Activated CD4-positive, alpha-beta T cell treated with anti-CD3 and anti-CD28 coated beads, Interleukin-2, amount 50 U/mL, for 24 hours (primary cell): ENCODE data around the gene POU3F3.

ENCODE experiments used
- DNase-seq, 2 donors: peaks; one replicate each; pipeline ENCODE4 v3.0.0-alpha.2; 2020; ENCODE audit warnings: low read depth in 1 of 2, low spot score in 1 of 2

The POU3F3 gene

GRCh38 chr2:104859766-104860450 is 6.0 kb downstream of the POU3F3 start:
- DNase-seq, result no peak

DNA sequence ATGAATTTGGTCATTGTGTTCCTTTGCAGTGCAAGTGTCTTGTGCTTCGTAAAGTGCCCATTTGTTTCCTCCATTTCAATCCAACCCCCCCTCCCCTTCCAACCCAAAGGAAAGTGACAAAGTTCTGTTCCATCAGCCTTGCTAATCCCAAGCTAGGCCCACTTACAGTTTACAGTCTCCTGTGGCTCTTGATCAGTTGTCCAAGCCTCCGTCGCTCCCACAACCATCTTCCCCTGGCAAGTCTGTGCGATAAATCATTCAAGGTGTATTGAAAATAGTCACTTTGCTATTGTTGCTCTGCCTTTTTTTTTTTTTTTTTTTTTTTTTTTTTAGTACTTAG is 6.5 kb downstream of the POU3F3 start:
- DNase-seq, result no peak

GRCh38 chr2:104861351-104862057 is 7.6 kb downstream of the POU3F3 start:
- DNase-seq, result no peak

- DNase-seq, result no peak
Measured at GRCh38 chr2:104862058-104862941, 8.4 kb downstream of the POU3F3 start.

DNA sequence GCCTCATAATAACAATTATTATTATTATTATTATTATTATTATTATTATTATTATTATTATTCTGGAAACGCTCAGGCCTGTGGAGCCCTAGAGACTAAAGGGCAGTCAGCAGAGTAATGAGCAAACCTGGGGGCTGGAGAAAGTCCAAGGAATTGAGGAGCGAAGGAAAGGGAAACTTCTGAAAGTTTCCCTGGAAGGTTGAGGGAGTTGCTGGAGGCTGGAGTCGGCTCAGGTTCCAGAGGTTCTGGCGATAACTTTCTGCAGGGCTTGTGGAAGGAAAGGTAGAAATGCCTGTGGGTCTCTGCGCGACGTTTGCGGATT is 9.2 kb downstream of the POU3F3 start:
- no peak for DNase-seq

DNA sequence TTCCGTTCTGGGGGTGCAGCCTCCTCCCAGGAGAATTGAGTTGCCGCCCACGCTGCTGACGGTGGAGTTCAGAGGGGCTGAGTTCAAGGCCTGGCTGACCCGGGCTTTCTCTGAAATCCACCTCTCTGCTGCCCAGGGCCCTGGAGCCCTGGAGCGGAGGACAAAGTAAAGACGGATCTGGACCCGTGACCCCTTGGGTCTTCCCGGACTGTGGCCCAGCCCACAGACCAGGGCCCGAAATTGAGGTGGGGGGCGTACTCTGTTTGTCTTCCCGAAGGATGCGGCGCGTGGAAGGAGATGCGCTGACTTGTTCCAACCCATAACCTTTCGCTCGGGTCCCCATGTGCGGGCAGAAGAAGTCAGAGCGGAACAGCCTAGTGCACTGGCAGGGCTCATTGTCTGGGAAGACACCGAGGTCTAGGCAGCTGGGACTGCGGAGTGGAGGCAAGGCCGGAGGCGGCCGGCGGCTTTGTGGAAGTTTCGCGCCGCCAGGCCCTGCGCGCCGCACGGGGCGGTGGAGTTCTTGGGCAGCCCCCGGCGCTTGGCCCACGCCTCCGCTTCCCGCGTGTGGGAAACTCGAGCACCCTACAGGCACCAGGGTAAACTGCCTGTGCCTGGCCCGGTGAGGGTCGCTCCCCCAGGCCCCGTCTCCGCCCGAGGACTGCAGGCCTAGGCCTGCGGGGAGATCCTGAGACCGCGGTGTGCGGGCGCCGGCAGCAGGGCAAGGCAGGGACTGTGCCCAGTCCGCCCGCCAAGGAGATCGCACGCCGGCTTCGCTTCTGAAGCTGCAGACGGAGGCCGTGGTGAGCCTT is 9.8 kb downstream of the POU3F3 start:
- no peak for DNase-seq

DNA sequence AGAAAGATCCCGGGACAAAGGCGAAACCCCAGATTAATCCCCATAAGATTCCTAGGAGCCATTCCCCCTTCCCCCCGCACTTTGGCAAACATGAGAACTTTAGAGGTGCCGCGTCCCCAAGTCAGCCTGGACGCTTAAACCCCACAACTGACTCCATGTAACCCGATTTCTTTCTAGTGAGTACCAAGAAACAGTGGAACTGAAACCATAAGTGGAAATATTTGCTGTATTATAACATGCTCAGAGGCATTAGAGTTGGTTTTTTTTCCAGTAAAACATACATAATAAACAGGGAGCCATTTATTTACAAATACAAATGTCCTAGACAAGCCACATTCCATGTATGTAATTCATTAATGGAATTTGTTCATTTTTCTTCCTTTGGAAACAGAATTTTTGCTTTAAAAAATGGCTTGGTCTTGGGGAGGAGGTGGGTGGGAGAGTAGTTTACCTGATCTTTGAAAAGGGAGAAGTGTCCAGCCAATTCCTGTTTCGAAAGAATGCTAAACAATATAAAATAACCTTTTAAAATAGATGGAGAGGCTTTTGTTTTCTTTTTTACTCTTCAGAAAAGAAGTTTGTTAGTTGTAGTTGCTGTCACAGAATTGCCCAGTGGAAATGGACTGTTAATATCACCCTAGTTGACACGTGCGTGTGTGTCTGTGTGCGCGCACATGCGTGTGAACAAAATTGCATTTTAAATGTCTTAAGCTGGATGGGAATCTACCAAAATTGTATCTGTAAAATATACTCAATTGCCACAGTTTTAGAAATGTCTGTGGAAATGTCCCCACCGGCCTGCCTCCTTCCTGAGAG is 10.6 kb downstream of the POU3F3 start:
- DNase-seq, result no peak

- no peak for DNase-seq
Measured at GRCh38 chr2:104865096-104865470, 11.2 kb downstream of the POU3F3 start.

DNA sequence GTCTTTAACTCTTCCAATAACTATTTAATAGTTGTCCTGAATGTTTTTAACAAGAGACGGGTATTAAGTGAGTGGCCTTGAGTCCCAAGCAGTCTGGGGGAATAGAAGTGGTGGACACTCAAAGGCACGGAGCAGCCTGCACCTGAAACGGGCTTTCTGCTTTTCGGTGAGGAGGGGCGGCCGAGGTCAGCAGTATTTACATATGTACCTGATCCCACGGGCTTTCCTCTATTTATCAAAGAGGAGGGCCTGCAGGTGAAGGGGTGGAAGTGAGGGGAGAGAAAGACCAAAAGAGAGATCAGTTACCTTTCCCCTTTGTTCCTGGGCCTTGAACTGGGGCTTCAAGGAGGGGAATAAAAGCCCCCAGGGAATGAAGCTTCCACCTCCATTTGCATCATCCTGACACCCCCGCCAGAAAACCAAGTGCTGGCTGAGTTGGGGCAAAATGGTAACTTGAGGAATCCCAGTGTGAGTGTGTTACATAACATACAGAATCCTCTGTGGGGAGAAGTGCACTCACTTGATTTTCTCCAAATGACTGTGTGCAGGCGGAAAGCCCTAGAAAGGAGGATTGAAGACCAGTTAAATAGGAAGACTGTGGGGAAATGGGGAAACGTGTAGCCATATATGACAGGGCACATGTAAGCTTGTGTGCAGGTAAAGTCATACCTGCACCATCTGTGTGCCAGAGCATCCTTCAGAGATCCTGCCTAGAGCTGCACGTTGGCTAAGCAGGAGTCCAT is 12.4 kb downstream of the POU3F3 start:
- no peak for DNase-seq

- no peak for DNase-seq
Measured at GRCh38 chr2:104866883-104867812, 13.2 kb downstream of the POU3F3 start.

DNA sequence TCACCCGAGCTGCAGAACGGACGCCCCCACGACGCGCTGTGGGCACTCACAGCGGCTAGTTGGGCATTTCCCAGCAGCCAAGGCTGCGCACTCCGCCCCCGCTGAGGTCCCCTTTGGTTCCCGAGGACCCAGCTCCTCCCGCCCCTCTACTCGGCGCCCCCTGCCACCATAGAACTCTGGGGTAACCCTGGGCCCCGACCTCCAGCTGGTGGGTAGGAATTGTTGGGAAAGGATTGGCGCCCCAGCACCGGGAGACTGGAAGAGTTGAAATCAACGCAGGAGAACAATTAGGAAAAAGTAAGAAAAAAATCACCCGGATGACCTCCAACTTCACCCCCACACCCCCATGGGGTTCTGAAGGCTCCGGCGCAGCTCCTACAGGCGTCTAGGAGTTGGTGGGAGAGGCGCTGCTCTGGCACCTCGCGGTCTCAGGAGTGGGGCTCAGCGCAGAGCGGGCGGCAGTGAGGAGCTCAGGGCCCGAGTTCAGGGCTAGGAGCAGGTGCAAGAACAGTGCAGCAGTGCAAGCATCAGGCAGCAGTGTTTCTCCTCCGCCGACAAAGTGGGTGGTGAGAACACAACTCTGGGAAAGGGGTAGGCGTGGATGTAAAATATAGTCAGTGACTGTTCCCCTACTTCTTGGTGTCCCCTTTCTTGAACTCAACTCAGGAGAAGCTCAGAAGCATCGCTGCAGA is 14.0 kb downstream of the POU3F3 start:
- DNase-seq, result no peak

GRCh38 chr2:104868505-104868866 is 14.6 kb downstream of the POU3F3 start:
- DNase-seq, result no peak

DNA sequence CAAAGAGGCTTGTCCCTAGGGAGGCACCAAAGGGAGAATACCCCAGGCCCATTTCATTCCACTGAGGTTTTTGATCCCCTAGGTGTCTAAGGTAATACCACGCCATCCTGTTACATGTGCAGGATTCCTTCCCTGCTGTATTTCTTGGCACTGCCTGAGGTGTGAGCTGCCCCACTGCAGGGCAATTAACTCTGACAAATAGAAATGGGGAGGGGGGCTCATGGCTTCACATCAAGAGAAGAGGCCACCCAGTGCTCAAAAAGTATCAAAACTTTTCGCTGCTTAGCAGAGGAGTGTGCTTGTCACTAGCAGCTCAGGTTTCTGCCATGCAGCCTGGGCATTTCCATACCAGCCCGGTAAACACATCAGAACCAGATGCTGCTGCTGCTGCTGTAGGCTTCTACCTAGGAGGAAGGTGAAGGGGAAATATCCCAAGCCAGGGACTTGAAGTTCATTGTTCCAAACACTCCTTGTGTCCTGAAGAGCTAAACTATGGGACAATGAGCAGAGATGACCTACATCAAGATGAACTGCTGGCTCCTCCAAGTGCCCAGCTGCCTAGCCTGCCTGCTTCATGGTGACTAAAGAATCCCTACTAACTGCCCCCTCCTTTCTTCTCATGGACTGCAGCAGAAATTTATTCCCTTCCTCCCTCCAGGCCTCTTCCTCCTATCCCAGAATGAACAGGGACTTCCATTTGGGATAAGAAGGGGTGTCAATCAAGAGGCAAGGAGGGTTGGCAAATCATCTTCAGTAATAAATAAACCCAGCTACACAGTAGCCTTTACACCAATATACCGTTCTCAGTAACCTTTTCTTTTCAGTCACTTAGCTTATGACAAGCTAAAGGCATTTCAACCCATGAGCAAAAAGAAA is 16.4 kb downstream of the POU3F3 start:
- no peak for DNase-seq

GRCh38 chr2:104871649-104871971 is 17.7 kb downstream of the POU3F3 start:
- no peak for DNase-seq

DNA sequence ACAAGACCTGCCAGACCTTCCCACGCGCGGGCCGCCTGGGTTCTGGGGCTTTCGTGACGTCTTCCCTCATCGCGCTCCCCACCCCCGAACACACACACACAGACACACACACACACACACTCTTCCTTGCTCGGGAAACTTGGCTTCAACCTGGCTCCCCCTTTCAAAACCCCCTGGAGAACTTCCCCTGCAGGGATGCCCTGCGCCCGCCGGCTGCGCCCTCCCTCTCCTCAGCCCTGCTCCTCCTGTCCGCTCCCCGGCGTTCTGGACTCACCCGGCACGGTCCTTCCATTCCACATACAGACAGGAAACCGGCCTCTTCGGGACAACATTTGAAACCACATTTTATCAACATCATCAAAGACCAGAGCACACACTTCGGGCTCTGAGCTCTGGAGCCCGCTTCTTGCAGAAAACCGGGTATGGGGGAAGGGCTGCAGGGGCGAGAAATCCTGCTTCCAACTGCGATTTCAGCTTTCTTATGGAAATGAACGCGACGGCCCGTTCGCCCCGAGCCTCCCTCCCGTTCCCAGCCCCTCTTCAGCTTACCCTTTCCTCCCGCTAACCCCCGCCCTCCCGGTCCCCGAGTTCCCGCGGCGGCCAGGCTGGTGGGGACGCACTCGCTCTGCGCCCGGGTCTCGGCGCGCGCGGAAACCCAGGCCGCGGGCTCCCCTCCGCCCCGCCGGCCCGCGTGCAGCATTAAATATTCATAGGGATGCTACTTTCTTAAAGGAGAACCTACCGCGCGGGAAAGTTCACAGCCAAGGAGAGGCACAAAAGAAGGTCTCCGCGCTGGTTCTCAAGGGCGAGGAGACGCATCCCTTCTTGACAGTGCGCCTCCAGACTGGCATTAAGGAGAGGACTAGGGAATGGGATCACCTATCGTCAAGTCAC is 18.3 kb downstream of the POU3F3 start:
- no peak for DNase-seq
